HS-27A (cell line): ENCODE measurements around the gene TTC17.
"Not testable (repeated sequence)": the region's sequence is repeated elsewhere in the genome, so short reads cannot be mapped to it uniquely, and the experiment has no call there.

ENCODE experiments used
- DNase-seq: peaks from one replicate; pipeline ENCODE4 v3.0.0-alpha.2; 2012; ENCODE audit warnings: low read depth, missing footprints

TTC17 gene, protein sequence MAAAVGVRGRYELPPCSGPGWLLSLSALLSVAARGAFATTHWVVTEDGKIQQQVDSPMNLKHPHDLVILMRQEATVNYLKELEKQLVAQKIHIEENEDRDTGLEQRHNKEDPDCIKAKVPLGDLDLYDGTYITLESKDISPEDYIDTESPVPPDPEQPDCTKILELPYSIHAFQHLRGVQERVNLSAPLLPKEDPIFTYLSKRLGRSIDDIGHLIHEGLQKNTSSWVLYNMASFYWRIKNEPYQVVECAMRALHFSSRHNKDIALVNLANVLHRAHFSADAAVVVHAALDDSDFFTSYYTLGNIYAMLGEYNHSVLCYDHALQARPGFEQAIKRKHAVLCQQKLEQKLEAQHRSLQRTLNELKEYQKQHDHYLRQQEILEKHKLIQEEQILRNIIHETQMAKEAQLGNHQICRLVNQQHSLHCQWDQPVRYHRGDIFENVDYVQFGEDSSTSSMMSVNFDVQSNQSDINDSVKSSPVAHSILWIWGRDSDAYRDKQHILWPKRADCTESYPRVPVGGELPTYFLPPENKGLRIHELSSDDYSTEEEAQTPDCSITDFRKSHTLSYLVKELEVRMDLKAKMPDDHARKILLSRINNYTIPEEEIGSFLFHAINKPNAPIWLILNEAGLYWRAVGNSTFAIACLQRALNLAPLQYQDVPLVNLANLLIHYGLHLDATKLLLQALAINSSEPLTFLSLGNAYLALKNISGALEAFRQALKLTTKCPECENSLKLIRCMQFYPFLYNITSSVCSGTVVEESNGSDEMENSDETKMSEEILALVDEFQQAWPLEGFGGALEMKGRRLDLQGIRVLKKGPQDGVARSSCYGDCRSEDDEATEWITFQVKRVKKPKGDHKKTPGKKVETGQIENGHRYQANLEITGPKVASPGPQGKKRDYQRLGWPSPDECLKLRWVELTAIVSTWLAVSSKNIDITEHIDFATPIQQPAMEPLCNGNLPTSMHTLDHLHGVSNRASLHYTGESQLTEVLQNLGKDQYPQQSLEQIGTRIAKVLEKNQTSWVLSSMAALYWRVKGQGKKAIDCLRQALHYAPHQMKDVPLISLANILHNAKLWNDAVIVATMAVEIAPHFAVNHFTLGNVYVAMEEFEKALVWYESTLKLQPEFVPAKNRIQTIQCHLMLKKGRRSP

GRCh38 chr11:43358801-43359421 is at the start of gene TTC17:
TSS of gene TTC17 (plus strand) at chr11:43358920. CDS start at chr11:43358955, 35 bp downstream.
- DNase-seq = peak; percentile 81

- peak; percentile 83 for DNase-seq
Measured at GRCh38 chr11:43311791-43312607, 46.7 kb upstream of the TTC17 start, which contains the start of gene API5. TSS of gene API5 (plus strand) at chr11:43311996. CDS start at chr11:43312128, 132 bp downstream.

- DNase-seq = no peak
Measured at GRCh38 chr11:43315966-43316365, 42.8 kb upstream of the TTC17 start.

DNA sequence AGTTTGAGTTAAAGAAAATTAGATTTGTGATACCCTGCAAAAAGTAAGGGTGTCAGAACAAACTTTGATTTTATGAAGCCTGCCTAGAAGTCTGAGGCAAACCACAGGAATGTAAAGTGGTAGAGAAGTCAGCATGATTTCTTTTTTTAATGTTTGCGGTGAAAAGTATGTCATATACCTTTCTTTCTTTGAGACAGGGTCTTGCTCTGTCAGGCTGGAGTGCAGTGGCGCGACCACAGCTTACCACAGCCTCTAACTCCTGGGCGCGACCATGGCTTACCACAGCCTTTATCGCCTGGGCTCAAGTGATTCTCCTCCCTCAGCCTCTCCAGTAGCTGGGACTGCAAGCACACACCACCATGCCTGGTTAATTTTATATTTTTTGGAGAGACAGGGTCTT is 42.3 kb upstream of the TTC17 start:
- no peak for DNase-seq

DNA sequence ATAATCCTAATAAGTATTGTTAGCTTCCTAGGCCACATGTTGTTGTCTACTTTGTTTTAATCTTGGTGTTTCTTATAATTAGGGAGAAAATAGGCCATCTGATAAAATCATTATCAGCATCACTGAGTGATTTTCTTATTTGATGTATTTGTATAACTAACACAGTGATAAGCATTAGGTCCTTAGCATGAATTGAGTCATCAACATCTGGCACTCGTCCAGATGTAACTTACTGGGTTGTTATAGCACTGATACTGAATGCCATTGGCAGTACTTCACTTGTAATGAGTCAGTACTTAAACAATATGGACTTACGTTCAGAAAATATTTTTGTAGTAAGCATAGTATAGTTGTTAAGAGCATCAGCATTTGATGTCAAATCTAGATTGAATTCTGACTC is 30.7 kb upstream of the TTC17 start:
- DNase-seq = peak; percentile 96

- no peak for DNase-seq
Measured at GRCh38 chr11:43328482-43328881, 30.2 kb upstream of the TTC17 start.

DNA sequence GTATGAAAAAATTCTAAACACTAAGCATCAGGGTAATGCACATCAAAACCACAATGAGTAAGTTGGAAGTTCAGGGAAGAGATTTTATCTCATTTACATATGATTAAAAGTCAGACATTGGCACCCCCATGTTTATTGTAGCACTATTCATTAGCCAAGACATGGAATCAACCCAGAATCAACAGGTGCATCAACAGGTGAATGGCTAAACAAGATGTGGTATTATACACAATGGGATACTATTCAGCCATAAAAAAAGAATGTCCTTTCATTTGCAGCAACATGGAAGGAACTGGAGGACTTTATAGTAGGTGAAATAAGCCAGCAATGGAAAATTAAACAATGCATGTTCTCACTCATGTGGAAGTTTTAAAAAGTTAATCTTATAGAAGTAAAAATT is 17.6 kb upstream of the TTC17 start:
- DNase-seq = no peak

GRCh38 chr11:43351426-43351825 is 7.3 kb upstream of the TTC17 start:
- not testable (repeated sequence) for DNase-seq

DNA sequence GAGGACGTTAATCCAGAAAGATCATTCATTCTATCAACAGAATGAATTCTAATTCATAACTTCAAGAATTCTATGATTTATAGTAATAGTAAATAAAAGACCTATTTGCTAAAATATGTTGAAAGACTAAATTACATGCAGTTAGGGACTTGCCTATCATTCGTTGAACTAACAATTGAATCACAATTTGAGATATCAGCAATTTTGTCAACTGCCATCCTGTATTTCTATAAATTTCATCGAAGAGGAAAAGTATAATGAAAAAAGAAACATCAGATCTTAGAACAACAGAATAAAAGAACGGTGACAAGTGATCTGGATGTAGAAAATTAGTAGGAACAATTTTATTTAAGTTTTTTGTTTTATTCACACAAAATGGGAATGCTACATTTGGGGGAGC is 4.4 kb upstream of the TTC17 start:
- no peak for DNase-seq

- DNase-seq = no peak
Measured at GRCh38 chr11:43356336-43356735, 2.4 kb upstream of the TTC17 start.

GRCh38 chr11:43358279-43358800 is 380 bp upstream of the TTC17 start:
- no peak for DNase-seq

GRCh38 chr11:43359422-43359818 is 700 bp downstream of the TTC17 start:
- no peak for DNase-seq

GRCh38 chr11:43360361-43361032 is 1.8 kb downstream of the TTC17 start:
- no peak for DNase-seq

GRCh38 chr11:43366677-43367076 is 8.0 kb downstream of the TTC17 start:
- DNase-seq = no peak

- DNase-seq = no peak
Measured at GRCh38 chr11:43367382-43368178, 8.9 kb downstream of the TTC17 start.

GRCh38 chr11:43376065-43376464 is 17.3 kb downstream of the TTC17 start:
- DNase-seq = no peak

- DNase-seq = peak; percentile 19
Measured at GRCh38 chr11:43376594-43376993, 17.9 kb downstream of the TTC17 start.

GRCh38 chr11:43377389-43377788 is 18.7 kb downstream of the TTC17 start:
- DNase-seq = no peak

DNA sequence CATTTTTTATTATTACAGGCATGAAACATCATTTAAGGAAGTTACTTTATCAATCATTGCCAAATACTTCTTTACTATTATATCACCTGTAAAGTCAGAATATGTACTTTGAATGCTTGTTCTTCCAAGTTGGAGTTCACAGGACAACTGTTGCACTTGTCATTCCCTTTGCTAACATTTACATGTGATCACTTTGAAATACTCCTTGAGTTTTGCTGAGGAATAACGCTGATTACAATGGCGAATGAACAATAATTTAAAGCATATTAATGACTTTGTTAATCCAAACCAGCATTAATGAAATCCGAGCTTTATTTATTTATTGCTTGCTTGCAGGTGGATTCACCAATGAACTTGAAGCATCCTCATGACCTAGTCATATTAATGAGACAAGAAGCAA is 20.2 kb downstream of the TTC17 start:
- no peak for DNase-seq
